ENCODE measurements around the gene MAP1B. TPM values are rescaled to one million over a fixed set of nuclear protein-coding genes. Genes with fewer than 3 reads are reported as not detected.

The MAP1B gene
- total and polyA plus RNA-seq, 10 of the 15 experiments (the other 5 are each of a cell fraction or from before 2014, with no cell fraction given), result 0.02 to 0.81 (median 0.06) TPM; not detected in 1

GRCh38 chr5:72093824-72094223 is 13.5 kb upstream of the MAP1B start:
- no peak overlapping the region for H3K27ac ChIP-seq (ENCODE audit: control insufficient read depth, insufficient read depth)
- CTCF ChIA-PET, result no interaction called here
- H3K9ac ChIP-seq (ENCODE audit: control insufficient read depth, insufficient read depth, low read length), result no peak overlapping the region
- H3K4me3 ChIP-seq, result no peak overlapping the region
- SMC1A ChIA-PET (ENCODE audit: uncharacterized antibody, unreplicated experiment), result no interaction called here
- RAD21 ChIA-PET (ENCODE audit: unreplicated experiment), result no interaction called here
- no peaks in the 10 kb centered on the region for H3K27me3 ChIP-seq (replicated peaks in 1 of 2; ENCODE audit: control insufficient read depth in 2 of 2, insufficient read depth in 2 of 2, low read length in 1 of 2)
- POLR2A ChIA-PET, result interaction anchor here (0.5 kb wide), 1 partner anchor 459 kb away, joined by 4 read pairs; no protein-coding TSS in a partner anchor
- ATAC-seq (peak; percentile 80), FAIRE-seq (peak; percentile 82), DNase-seq (ENCODE audit: low read depth, low spot score) (peak; percentile 13)
- no peaks in the 10 kb centered on the region for H3K36me3 ChIP-seq (ENCODE audit: control insufficient read depth in 2 of 2, insufficient read depth in 2 of 2, low read length in 1 of 2)
- no peaks in the 10 kb centered on the region for H3K79me2 ChIP-seq (ENCODE audit: control insufficient read depth, insufficient read depth, low read length)
- 12% methylated on average over 3 of the region's 3 CpGs for WGBS (ENCODE audit: insufficient coverage, insufficient replicate concordance, low lambda C conversion rate, missing lambda C conversion rate)
- peak overlapping the region; percentile 27 for H3K4me2 ChIP-seq (ENCODE audit: control insufficient read depth, insufficient read depth)
- no peaks in the 10 kb centered on the region for H4K20me1 ChIP-seq (ENCODE audit: control insufficient read depth, insufficient read depth)
- no TSS peak for BruUV-seq (replicated peaks)
- H2AFZ ChIP-seq (ENCODE audit: control insufficient read depth, low read depth, low read length), result peak overlapping the region; percentile 37
- H3K4me1 ChIP-seq (ENCODE audit: control insufficient read depth, insufficient read depth, low read length), result peaks cover 5% of the 10 kb centered on the region; the same call in 1 of the 2 replicates
- intact Hi-C loops (cut with micrococcal nuclease; ENCODE audit: unreplicated experiment), result no loop called here
- no peaks in the 10 kb centered on the region for H3K9me3 ChIP-seq (replicated peaks; ENCODE audit: control insufficient read depth, insufficient read depth, low read length)
- in situ Hi-C loops (cut with MboI), result no loop called here
- no peak for TF ChIP-seq E4F1 (IDR thresholded peaks at IDR 0.05; ENCODE audit: borderline replicate concordance, partially characterized antibody)
- 0 out of 2 replicates have a peak, but pooled peaks have one; percentile 27 for TF ChIP-seq MEF2A (IDR thresholded peaks at IDR 0.05; ENCODE audit: insufficient read depth, low read depth, low read length)
- TF ChIP-seq NFIC (IDR thresholded peaks at IDR 0.05; ENCODE audit: low read depth, low read length), result peak; percentile 38; the same call in 1 of the 2 replicates
- TF ChIP-seq NKRF (conservative IDR thresholded peaks at IDR 0.05), result no peak
- no peak for TF ChIP-seq SIN3A (IDR thresholded peaks at IDR 0.05; ENCODE audit: low read depth, low read length)
- TF ChIP-seq HDAC2 (IDR thresholded peaks at IDR 0.05), result no peak
- no peak; a peak in 1 of 4 replicates for TF ChIP-seq IKZF2 (IDR thresholded peaks at IDR 0.05)
- TF ChIP-seq TCF3 (IDR thresholded peaks at IDR 0.05; ENCODE audit: borderline replicate concordance, insufficient read depth, low read depth, low read length), result no peak
- TF ChIP-seq BACH1 (IDR thresholded peaks at IDR 0.05; ENCODE audit: borderline replicate concordance), result no peak
- TF ChIP-seq NR2F1 (conservative IDR thresholded peaks at IDR 0.05), result 0 out of 2 replicates have a peak, but pooled peaks have one; percentile 15
- no peak for TF ChIP-seq SMARCA5 (IDR thresholded peaks at IDR 0.05)
- no peak for TF ChIP-seq ZBTB40 (IDR thresholded peaks at IDR 0.05; ENCODE audit: borderline replicate concordance)
- TF ChIP-seq CBFB (IDR thresholded peaks at IDR 0.05; ENCODE audit: low read depth), result no peak
- peak; percentile 56; the same call in 1 of the 2 replicates for TF ChIP-seq JUNB (IDR thresholded peaks at IDR 0.05)
- no peak for TF ChIP-seq RAD51 (IDR thresholded peaks at IDR 0.05)
- no peak for TF ChIP-seq ELK1 (IDR thresholded peaks at IDR 0.05; ENCODE audit: low read depth, low read length)

Measured in GM12878 (cell line).